Esophagus squamous epithelium (tissue), 5 donors: ENCODE results near the gene MYCBP. TPM values are rescaled to one million over a fixed set of nuclear protein-coding genes. Genes with fewer than 3 reads are reported as not detected.

Source experiments
- DNase-seq: peaks from one replicate; lab custom pipeline; 2025; lab: John Stamatoyannopoulos, UW
- H3K27ac ChIP-seq, 4 donors: fragments of 200-600 bp; sonication (generic); one replicate each; pipeline ENCODE4 v1.5.1; 2016 to 2019; ENCODE audit warnings: mild to moderate bottlenecking in 1 of 4
- H3K27me3 ChIP-seq, 4 donors: fragments of 200-600 bp; sonication (generic); 1 replicate in 3 of 4; 2 replicates in 1 of 4; pipeline versions ENCODE4 v1.5.1 to v1.6.0; 2017 to 2021; ENCODE audit warnings: antibody characterized with exemption in 1 of 4
- H3K36me3 ChIP-seq, 3 donors: fragments of 200-600 bp; sonication (generic); one replicate each; pipeline ENCODE4 v1.5.1; 2016 to 2019
- H3K4me1 ChIP-seq, 3 donors: fragments of 200-600 bp; sonication (generic); one replicate each; pipeline ENCODE4 v1.5.1; 2017 to 2019
- H3K4me3 ChIP-seq, 4 donors: fragments of 200-600 bp; sonication (generic); 1 replicate in 3 of 4; 2 replicates in 1 of 4; pipeline ENCODE4 v1.5.1; 2016 to 2019; ENCODE audit warnings: mild to moderate bottlenecking in 2 of 4, moderate library complexity in 1 of 4
- H3K9me3 ChIP-seq, 3 donors: fragments of 200-600 bp; sonication (generic); one replicate each; pipeline ENCODE4 v1.5.1; 2016 to 2019
- POLR2A ChIP-seq, 4 donors: fragments of 450-650 bp; IDR thresholded peaks; one replicate each; pipeline ENCODE4 v1.6.1; 2017; ENCODE audit warnings: antibody characterized with exemption in 4 of 4, mild to moderate bottlenecking in 4 of 4, moderate library complexity in 3 of 4
- WGBS, 2 donors: methylation state at CpG; one replicate each; pipeline ENCODE4 v1.1.5; 2018; 5-methylcytosine and 5-hydroxymethylcytosine counted together
- intact Hi-C: fragments of 100-400 bp; cut with DNase I; formaldehyde crosslinking; loops from one replicate; pipeline ENCODE4 v1.15.0; 2022
- total RNA-seq, 4 donors: library from RNA; depleted of rRNA; stranded (reverse); fragments of >200 nt; gene quantifications; one replicate each; pipeline ENCODE4 v1.1.0, GENCODE V29; 2016
- TF ChIP-seq, protein P1 (sequence below), 6 experiments: fragments of 450-650 bp in 4 of 6; fragments of 200-600 bp in 2 of 6; sonication (generic) in 2 of 6; IDR thresholded peaks; one replicate each; pipeline ENCODE4 v1.5.1; 2016 to 2019; ENCODE audit warnings: antibody characterized with exemption in 6 of 6, mild to moderate bottlenecking in 4 of 6, moderate library complexity in 4 of 6
- donor health status: DM: yes; HTN: yes; CAD: no.

The MYCBP gene
- total RNA-seq, 4 donors from 2014 or later, result 22.7 to 42.0 (median 26.0) TPM

DNA sequence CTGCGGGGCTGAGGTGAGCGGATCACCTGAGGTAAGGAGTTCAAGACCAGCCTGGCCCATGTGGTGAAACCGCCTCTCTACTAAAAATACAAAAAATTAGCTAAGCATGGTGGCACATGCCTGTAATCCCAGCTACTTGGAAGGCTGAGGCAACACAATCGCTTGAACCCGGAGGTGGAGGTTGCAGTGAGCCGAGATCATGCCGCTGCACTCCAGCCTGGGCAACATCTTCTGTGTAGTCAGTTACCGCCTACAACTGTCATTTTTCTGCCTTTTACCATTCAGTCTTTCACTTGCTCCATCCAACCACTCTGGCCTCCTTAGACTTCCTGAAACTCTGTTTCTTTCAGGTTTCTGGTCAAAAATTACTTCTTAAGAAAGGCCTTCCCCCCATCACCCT is 2.2 kb downstream of the MYCBP start:
- 84 to 87% methylated on average over 8 of the region's 8 CpGs for WGBS, 2 donors
- Histone ChIP-seq H3K4me1 (peaks cover 9 to 27% (median 11%) of the 10 kb centered on the region in 3 donors), H3K27me3 (no peaks in the 10 kb centered on the region), H3K9me3 (no peaks in the 10 kb centered on the region), H3K4me3 (no peak overlapping the region), H3K36me3 (peaks cover 0 to 12% (median 0%) of the 10 kb centered on the region in 3 donors), H3K27ac (no peak overlapping the region)
- DNase-seq, result no peak
- TF ChIP-seq, protein P1, sequence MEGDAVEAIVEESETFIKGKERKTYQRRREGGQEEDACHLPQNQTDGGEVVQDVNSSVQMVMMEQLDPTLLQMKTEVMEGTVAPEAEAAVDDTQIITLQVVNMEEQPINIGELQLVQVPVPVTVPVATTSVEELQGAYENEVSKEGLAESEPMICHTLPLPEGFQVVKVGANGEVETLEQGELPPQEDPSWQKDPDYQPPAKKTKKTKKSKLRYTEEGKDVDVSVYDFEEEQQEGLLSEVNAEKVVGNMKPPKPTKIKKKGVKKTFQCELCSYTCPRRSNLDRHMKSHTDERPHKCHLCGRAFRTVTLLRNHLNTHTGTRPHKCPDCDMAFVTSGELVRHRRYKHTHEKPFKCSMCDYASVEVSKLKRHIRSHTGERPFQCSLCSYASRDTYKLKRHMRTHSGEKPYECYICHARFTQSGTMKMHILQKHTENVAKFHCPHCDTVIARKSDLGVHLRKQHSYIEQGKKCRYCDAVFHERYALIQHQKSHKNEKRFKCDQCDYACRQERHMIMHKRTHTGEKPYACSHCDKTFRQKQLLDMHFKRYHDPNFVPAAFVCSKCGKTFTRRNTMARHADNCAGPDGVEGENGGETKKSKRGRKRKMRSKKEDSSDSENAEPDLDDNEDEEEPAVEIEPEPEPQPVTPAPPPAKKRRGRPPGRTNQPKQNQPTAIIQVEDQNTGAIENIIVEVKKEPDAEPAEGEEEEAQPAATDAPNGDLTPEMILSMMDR (IDR thresholded peaks at IDR 0.05), result no peak
- TF ChIP-seq POLR2A (IDR thresholded peaks at IDR 0.05), result no peak
- intact Hi-C loops, result loop anchor here (10.0 kb wide), 1 partner anchor 224 kb away; no protein-coding TSS in a partner anchor

DNA sequence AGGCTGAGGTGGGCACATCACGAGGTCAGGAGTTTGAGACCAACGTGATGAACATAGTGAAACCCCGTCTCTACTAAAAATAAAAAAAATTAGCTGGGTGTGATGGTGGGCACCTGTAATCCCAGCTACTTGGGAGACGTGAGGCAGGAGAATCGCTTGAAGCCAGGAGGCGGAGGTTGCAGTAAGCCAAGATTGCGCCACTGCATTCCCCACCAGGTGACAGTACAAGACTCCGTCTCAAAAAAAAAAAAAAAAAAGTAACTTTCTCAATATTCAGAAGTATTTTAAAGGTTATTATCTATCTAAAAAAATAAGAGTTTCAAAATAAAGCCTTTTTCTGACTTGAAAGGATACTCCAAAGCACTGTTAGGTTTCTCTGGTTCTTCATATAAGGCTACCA is 5.9 kb downstream of the MYCBP start:
- intact Hi-C loops, result no loop called here
- 84 to 91% methylated on average over 8 of the region's 8 CpGs for WGBS, 2 donors
- TF ChIP-seq, protein P1 (IDR thresholded peaks at IDR 0.05), result no peak
- no peak for TF ChIP-seq POLR2A (IDR thresholded peaks at IDR 0.05)
- H3K9me3 ChIP-seq, result no peaks in the 10 kb centered on the region
- no peak for DNase-seq
- H3K4me1 ChIP-seq, result peaks cover 2 to 27% (median 3%) of the 10 kb centered on the region in 3 donors
- no peak overlapping the region for H3K4me3 ChIP-seq
- no peak overlapping the region for H3K27ac ChIP-seq
- no peaks in the 10 kb centered on the region for H3K27me3 ChIP-seq
- peaks cover 0 to 41% (median 0%) of the 10 kb centered on the region in 3 donors for H3K36me3 ChIP-seq

DNA sequence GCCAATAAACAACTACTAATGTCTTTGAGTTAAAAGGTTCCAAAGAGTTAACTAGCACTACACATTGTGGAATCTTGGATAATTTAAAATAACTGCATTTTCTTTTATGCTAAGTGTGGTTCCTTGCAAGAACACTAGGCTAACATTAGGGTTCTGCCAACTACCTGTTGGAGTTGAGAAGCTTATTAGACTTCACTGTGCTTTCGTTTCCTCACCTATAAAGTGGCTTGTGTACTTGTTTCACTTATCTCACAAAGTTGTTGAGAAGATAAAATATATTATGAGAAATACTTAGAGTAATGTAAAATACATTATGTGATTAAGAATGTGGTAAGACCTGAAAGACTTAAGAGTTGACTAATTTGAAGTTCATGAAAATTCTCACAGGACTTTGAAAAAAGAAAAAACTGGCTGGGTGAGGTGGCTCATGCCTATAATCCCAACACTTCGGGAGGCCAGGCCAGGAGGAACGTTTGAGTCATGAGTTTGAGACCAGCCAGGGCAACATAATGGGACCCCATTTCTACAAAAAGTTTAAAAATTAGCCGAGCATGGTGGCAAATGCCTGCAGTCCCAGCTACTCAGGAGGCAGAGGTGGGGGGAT is 7.9 kb downstream of the MYCBP start:
- no peak overlapping the region for H3K27ac ChIP-seq

DNA sequence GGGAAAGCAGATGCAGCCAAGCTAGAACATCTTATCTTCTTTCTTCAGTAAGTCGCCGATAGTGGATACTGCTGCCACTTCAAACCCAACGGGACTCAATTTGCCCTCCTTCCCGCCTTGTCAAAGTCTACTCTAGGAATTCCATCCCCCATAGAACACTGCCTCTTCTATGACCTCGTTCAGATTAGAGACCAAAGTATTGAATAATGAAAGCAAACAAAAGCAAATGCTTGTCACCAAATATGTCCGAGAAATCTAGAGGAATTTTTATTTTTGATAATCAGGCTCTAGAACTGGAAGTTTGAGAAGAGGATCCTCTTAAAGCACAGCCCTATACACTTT is 12.7 kb downstream of the MYCBP start:
- Histone ChIP-seq H3K27me3 (no peaks in the 10 kb centered on the region), H3K4me1 (peaks cover 15 to 66% (median 19%) of the 10 kb centered on the region in 3 donors), H3K27ac (peak overlapping the region; percentile 96 to 98 (median 98)), H3K4me3 (peak overlapping the region; percentile 69 to 93 (median 92)), H3K36me3 (peaks cover 0 to 48% (median 0%) of the 10 kb centered on the region in 3 donors), H3K9me3 (no peaks in the 10 kb centered on the region)
- intact Hi-C loops, result no loop called here
- WGBS, 2 donors, result 2 to 9% methylated on average over 6 of the region's 6 CpGs
- TF ChIP-seq, protein P1 (IDR thresholded peaks at IDR 0.05), result no peak
- no peak for TF ChIP-seq POLR2A (IDR thresholded peaks at IDR 0.05)
- DNase-seq, result no peak

More for the DNA sequence above, 7.9 kb downstream of the MYCBP start:
- 60 to 68% methylated on average over 4 of the region's 4 CpGs for WGBS, 2 donors
- Histone ChIP-seq H3K4me1 (peaks cover 2 to 38% (median 7%) of the 10 kb centered on the region in 3 donors), H3K36me3 (peaks cover 0 to 45% (median 0%) of the 10 kb centered on the region in 3 donors), H3K9me3 (no peaks in the 10 kb centered on the region), H3K27me3 (no peaks in the 10 kb centered on the region), H3K4me3 (no peak overlapping the region)
- no peak for TF ChIP-seq POLR2A (IDR thresholded peaks at IDR 0.05)
- TF ChIP-seq, protein P1 (IDR thresholded peaks at IDR 0.05), result peak in 1 of 6 experiments; percentile 14
- intact Hi-C loops, result no loop called here
- DNase-seq, result no peak
